ENCODE data around the gene PRR4.

The PRR4 gene

DNA sequence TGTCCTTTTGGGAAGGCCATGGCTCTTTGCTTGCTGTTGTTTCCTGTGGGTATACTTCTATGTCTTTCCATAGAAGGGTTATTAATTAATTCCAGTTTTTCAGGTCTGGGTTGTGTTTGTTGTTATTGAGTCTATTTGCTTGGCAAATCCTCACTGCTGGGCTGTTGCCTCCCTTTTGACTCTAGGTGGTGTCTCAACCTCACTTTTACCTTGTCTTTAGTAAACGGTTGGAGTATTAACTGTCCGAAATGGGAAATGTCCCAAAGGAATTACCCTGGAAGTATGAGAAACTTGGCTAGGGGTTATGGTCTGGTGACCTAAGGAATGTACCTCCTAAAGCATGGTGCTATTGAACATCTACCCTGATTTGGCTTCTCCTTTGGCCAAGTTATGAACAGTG is 18.1 kb upstream of the PRR4 start:
- no peaks in the 10 kb centered on the region for H4K20me1 ChIP-seq (ENCODE audit: insufficient read depth, low read length)
- H3K27me3 ChIP-seq (replicated peaks; ENCODE audit: insufficient read depth, low read length) = no peaks in the 10 kb centered on the region
- no peak overlapping the region for H2AFZ ChIP-seq (ENCODE audit: low read length)
- no peaks in the 10 kb centered on the region for H3K9me2 ChIP-seq (replicated peaks; ENCODE audit: insufficient read depth, low read length)
- H3K4me3 ChIP-seq (ENCODE audit: low read length) = no peak overlapping the region
- TF ChIP-seq, protein P1, sequence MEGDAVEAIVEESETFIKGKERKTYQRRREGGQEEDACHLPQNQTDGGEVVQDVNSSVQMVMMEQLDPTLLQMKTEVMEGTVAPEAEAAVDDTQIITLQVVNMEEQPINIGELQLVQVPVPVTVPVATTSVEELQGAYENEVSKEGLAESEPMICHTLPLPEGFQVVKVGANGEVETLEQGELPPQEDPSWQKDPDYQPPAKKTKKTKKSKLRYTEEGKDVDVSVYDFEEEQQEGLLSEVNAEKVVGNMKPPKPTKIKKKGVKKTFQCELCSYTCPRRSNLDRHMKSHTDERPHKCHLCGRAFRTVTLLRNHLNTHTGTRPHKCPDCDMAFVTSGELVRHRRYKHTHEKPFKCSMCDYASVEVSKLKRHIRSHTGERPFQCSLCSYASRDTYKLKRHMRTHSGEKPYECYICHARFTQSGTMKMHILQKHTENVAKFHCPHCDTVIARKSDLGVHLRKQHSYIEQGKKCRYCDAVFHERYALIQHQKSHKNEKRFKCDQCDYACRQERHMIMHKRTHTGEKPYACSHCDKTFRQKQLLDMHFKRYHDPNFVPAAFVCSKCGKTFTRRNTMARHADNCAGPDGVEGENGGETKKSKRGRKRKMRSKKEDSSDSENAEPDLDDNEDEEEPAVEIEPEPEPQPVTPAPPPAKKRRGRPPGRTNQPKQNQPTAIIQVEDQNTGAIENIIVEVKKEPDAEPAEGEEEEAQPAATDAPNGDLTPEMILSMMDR (IDR thresholded peaks at IDR 0.05; ENCODE audit: low read length) = no peak
- no peak for TF ChIP-seq EZH2phosphoT487 (IDR thresholded peaks at IDR 0.05; ENCODE audit: low read length)
- no peak for TF ChIP-seq EZH2 (optimal IDR thresholded peaks at IDR 0.05; ENCODE audit: low read depth, low read length)
- no peak overlapping the region for H3K27ac ChIP-seq (ENCODE audit: low read length)
- no peak for DNase-seq
- H3K36me3 ChIP-seq (replicated peaks; ENCODE audit: insufficient read depth, low read length) = no peaks in the 10 kb centered on the region
- no peaks in the 10 kb centered on the region for H3K79me2 ChIP-seq (ENCODE audit: low read length)
- no peak overlapping the region for H3K4me2 ChIP-seq (ENCODE audit: low read depth, low read length)
- H3K4me1 ChIP-seq (ENCODE audit: low read length) = no peaks in the 10 kb centered on the region
- no peak overlapping the region for H3K9ac ChIP-seq (ENCODE audit: low read length)
- no peaks in the 10 kb centered on the region for H3K9me3 ChIP-seq (replicated peaks; ENCODE audit: insufficient read depth, low read length)
- H3F3A ChIP-seq (ENCODE audit: insufficient read depth, low read length) = no peaks in the 10 kb centered on the region

DNA sequence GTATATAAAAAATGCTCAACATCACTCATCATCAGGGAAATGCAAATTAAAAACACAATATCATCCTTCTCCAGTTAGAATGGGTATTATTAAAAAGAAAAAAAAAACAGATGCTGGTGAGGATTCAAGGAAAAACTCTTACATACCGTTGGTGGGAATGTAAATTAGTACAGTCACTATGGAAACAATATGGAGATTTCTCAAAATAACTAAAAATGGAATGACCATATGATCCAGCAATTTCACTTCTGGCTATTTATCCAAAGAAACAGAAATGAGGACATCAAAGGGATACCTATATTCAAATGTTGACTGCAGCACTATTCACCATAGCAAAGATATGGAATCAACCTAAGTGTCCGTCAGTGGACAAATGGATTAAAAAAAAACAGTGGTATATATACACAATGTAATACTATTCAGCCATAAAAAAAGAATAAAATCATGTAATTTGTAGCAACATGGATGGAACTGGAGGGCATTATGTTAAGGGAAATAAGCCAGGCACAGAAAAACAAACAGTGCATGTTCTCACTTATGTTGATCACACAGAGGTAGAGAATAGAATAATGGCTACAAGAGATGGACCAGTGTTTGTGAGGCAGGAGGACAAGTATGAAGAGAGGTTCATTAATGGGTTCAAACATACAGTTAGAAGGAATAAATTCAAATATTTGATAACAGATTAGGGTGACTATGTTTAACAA is 14.4 kb upstream of the PRR4 start:
- Histone ChIP-seq H3K4me1 (ENCODE audit: low read length) (no peaks in the 10 kb centered on the region), H3F3A (ENCODE audit: insufficient read depth, low read length) (no peaks in the 10 kb centered on the region), H3K9me3 (replicated peaks; ENCODE audit: insufficient read depth, low read length) (no peaks in the 10 kb centered on the region), H3K36me3 (replicated peaks; ENCODE audit: insufficient read depth, low read length) (no peaks in the 10 kb centered on the region), H4K20me1 (ENCODE audit: insufficient read depth, low read length) (no peaks in the 10 kb centered on the region), H3K4me2 (ENCODE audit: low read depth, low read length) (no peak overlapping the region), H3K9me2 (replicated peaks; ENCODE audit: insufficient read depth, low read length) (no peaks in the 10 kb centered on the region), H3K4me3 (ENCODE audit: low read length) (no peak overlapping the region), H3K27me3 (replicated peaks; ENCODE audit: insufficient read depth, low read length) (no peaks in the 10 kb centered on the region), H3K9ac (ENCODE audit: low read length) (no peak overlapping the region), H3K79me2 (ENCODE audit: low read length) (no peaks in the 10 kb centered on the region), H2AFZ (ENCODE audit: low read length) (no peak overlapping the region), H3K27ac (ENCODE audit: low read length) (no peak overlapping the region)
- DNase-seq = no peak
- TF ChIP-seq EZH2phosphoT487 (IDR thresholded peaks at IDR 0.05; ENCODE audit: low read length) (no peak), EZH2 (optimal IDR thresholded peaks at IDR 0.05; ENCODE audit: low read depth, low read length) (no peak)
- TF ChIP-seq, protein P1 (IDR thresholded peaks at IDR 0.05; ENCODE audit: low read length) = no peak

DNA sequence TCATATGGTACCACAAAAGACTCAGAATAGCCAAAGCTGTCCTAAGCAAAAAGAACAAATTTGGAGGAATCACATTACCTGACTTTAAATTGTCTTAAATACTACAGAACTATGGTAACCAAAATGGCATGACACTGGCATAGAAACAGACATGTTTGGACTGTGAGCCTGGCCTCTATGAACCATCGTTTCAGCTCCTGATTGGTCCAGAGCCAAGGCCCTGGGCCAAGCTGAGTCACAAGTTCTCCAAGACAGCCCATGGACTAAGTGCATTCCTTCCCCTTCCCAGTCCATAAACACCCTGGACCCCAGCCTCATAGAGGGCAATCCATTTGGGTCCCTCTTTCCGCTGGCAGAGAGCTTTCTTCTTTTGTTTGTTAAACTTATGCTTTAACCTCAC is 12.1 kb upstream of the PRR4 start:
- no peak overlapping the region for H3K4me3 ChIP-seq (ENCODE audit: low read length)
- H3K9me3 ChIP-seq (replicated peaks; ENCODE audit: insufficient read depth, low read length) = no peaks in the 10 kb centered on the region
- H3K27ac ChIP-seq (ENCODE audit: low read length) = no peak overlapping the region
- H3K4me2 ChIP-seq (ENCODE audit: low read depth, low read length) = no peak overlapping the region
- H3K79me2 ChIP-seq (ENCODE audit: low read length) = no peaks in the 10 kb centered on the region
- H3K36me3 ChIP-seq (replicated peaks; ENCODE audit: insufficient read depth, low read length) = no peaks in the 10 kb centered on the region
- DNase-seq = no peak
- no peaks in the 10 kb centered on the region for H3F3A ChIP-seq (ENCODE audit: insufficient read depth, low read length)
- no peaks in the 10 kb centered on the region for H4K20me1 ChIP-seq (ENCODE audit: insufficient read depth, low read length)
- no peak overlapping the region for H2AFZ ChIP-seq (ENCODE audit: low read length)
- no peak overlapping the region for H3K9ac ChIP-seq (ENCODE audit: low read length)
- no peaks in the 10 kb centered on the region for H3K27me3 ChIP-seq (replicated peaks; ENCODE audit: insufficient read depth, low read length)
- no peaks in the 10 kb centered on the region for H3K9me2 ChIP-seq (replicated peaks; ENCODE audit: insufficient read depth, low read length)
- TF ChIP-seq EZH2phosphoT487 (IDR thresholded peaks at IDR 0.05; ENCODE audit: low read length) = no peak
- TF ChIP-seq, protein P1 (IDR thresholded peaks at IDR 0.05; ENCODE audit: low read length) = no peak
- no peak for TF ChIP-seq EZH2 (optimal IDR thresholded peaks at IDR 0.05; ENCODE audit: low read depth, low read length)
- no peaks in the 10 kb centered on the region for H3K4me1 ChIP-seq (ENCODE audit: low read length)

Measured in MM.1S (cell line).